NCI-H510A treated with DMSO at 0.1 percent for 48 hours (cell line): Measurements from ENCODE around the gene HKDC1.
A peak's percentile ranks its signal among the peaks of the same experiment; 100 is the strongest.
"Not testable (repeated sequence)": the region's sequence is repeated elsewhere in the genome, so short reads cannot be mapped to it uniquely, and the experiment has no call there.

Experiments used
- DNase-seq: peaks from one replicate; lab custom pipeline; 2025; lab: John Stamatoyannopoulos, UW

Gene HKDC1

GRCh38 chr10:69278446-69278963 is 58.4 kb downstream of the HKDC1 start, which contains the start of gene HK1:
Gene HK1 (plus strand): TSS chr10:69278496.
- no peak for DNase-seq

- no peak for DNase-seq
Measured at GRCh38 chr10:69279110-69279509, 59.0 kb downstream of the HKDC1 start.

- no peak for DNase-seq
Measured at GRCh38 chr10:69281507-69282413, 61.6 kb downstream of the HKDC1 start.

GRCh38 chr10:69284402-69284801 is 64.3 kb downstream of the HKDC1 start:
- not testable (repeated sequence) for DNase-seq

GRCh38 chr10:69285699-69286098 is 65.6 kb downstream of the HKDC1 start:
- DNase-seq: no peak

GRCh38 chr10:69287181-69287580 is 67.0 kb downstream of the HKDC1 start:
- no peak for DNase-seq

GRCh38 chr10:69290993-69291392 is 70.9 kb downstream of the HKDC1 start:
- no peak for DNase-seq

GRCh38 chr10:69292459-69292858 is 72.3 kb downstream of the HKDC1 start:
- no peak for DNase-seq

GRCh38 chr10:69295027-69295636 is 75.0 kb downstream of the HKDC1 start:
- no peak for DNase-seq

- DNase-seq: no peak
Measured at GRCh38 chr10:69303632-69304051, 83.5 kb downstream of the HKDC1 start.

- no peak for DNase-seq
Measured at GRCh38 chr10:69306421-69306820, 86.3 kb downstream of the HKDC1 start.

- no peak for DNase-seq
Measured at GRCh38 chr10:69307434-69307833, 87.3 kb downstream of the HKDC1 start.

- not testable (repeated sequence) for DNase-seq
Measured at GRCh38 chr10:69308304-69308703, 88.2 kb downstream of the HKDC1 start.

GRCh38 chr10:69311309-69311708 is 91.2 kb downstream of the HKDC1 start:
- DNase-seq: no peak

GRCh38 chr10:69312528-69312927 is 92.4 kb downstream of the HKDC1 start:
- no peak for DNase-seq

GRCh38 chr10:69315100-69315542 is 95.0 kb downstream of the HKDC1 start:
- DNase-seq: peak; percentile 29

GRCh38 chr10:69315610-69316312 is 95.6 kb downstream of the HKDC1 start:
- DNase-seq: no peak

- no peak for DNase-seq
Measured at GRCh38 chr10:69316313-69317059, 96.4 kb downstream of the HKDC1 start.
